PC-9 (cell line): ENCODE results near the gene MBP. TPM values are rescaled to one million over a fixed set of nuclear protein-coding genes. Genes with fewer than 3 reads are reported as not detected.
A peak's percentile ranks its signal among the peaks of the same experiment; 100 is the strongest.
"Not testable (repeated sequence)": the region's sequence is repeated elsewhere in the genome, so short reads cannot be mapped to it uniquely, and the experiment has no call there.

Source experiments
- BruUV-seq: library from RNA; stranded (reverse); fragments of 400-500 nt; replicated peaks from 2 replicates; lab custom pipeline; 2021; lab: Mats Ljungman, UMichigan
- CTCF ChIA-PET: fragments of 300-600 bp; sonication (Branson Sonifier 250); formaldehyde crosslinking; loops from one replicate; lab custom pipeline; 2022; ENCODE audit warnings: antibody characterized with exemption; lab: Charles Lee
- POLR2A ChIA-PET: fragments of 300-600 bp; sonication (Branson Sonifier 250); formaldehyde crosslinking; loops from one replicate; lab custom pipeline; 2022; ENCODE audit warnings: antibody characterized with exemption; ENCODE audit not compliant: unreplicated experiment; lab: Charles Lee
- DNase-seq, 2 experiments: peaks; one replicate each; pipeline versions ENCODE4 v3.0.0 to v3.0.0-alpha.2; 2015 to 2022; ENCODE audit warnings: mixed read lengths in 1 of 2
- H2AFZ ChIP-seq: fragments of 200-600 bp; sonication (generic); 2 replicates; pipeline ENCODE4 v1.8.1; 2017; ENCODE audit warnings: antibody characterized with exemption
- H3F3A ChIP-seq: fragments of 200-600 bp; sonication (generic); 2 replicates; pipeline ENCODE4 v1.8.1; 2017; ENCODE audit warnings: antibody characterized with exemption, mild to moderate bottlenecking, low read depth; ENCODE audit not compliant: insufficient read depth
- H3K27ac ChIP-seq: fragments of 200-600 bp; sonication (generic); 2 replicates; pipeline ENCODE4 v1.6.1; 2016; ENCODE audit warnings: mixed run types
- H3K27me3 ChIP-seq: fragments of 200-600 bp; sonication (generic); 2 replicates; pipeline ENCODE4 v1.6.1; 2016; ENCODE audit warnings: low read depth, mixed run types; ENCODE audit not compliant: insufficient read depth
- H3K36me3 ChIP-seq: fragments of 200-600 bp; sonication (generic); 2 replicates; pipeline ENCODE4 v1.6.1; 2016; ENCODE audit warnings: low read depth, mixed run types
- H3K4me1 ChIP-seq: fragments of 200-600 bp; sonication (generic); replicated peaks from 2 replicates; pipeline ENCODE4 v1.6.1; 2016; ENCODE audit warnings: mixed run types; ENCODE audit not compliant: insufficient read depth
- H3K4me2 ChIP-seq: fragments of 200-600 bp; sonication (generic); 2 replicates; pipeline ENCODE4 v1.6.1; 2017; ENCODE audit warnings: mixed run types
- H3K4me3 ChIP-seq: fragments of 200-600 bp; sonication (generic); 2 replicates; pipeline ENCODE4 v1.6.1; 2016; ENCODE audit warnings: mixed run types
- H3K79me2 ChIP-seq: fragments of 200-600 bp; sonication (generic); 2 replicates; pipeline ENCODE4 v1.6.1; 2017; ENCODE audit warnings: low read depth, mixed run types
- H3K9me2 ChIP-seq: fragments of 200-600 bp; sonication (generic); 2 replicates; pipeline ENCODE4 v1.8.1; 2017; ENCODE audit warnings: mild to moderate bottlenecking; ENCODE audit not compliant: insufficient read depth
- H3K9me3 ChIP-seq: fragments of 200-600 bp; sonication (generic); 2 replicates; pipeline ENCODE4 v1.8.1; 2016; ENCODE audit warnings: low read depth; ENCODE audit not compliant: insufficient read depth
- H4K20me1 ChIP-seq: fragments of 200-600 bp; sonication (generic); 2 replicates; pipeline ENCODE4 v1.8.1; 2017; ENCODE audit not compliant: insufficient read depth
- CTCF ChIP-seq: fragments of 200-600 bp; sonication (generic); conservative IDR thresholded peaks from 2 replicates; pipeline ENCODE4 v1.6.1; 2017; ENCODE audit warnings: mixed run types, antibody characterized with exemption, mild to moderate bottlenecking, moderate library complexity
- EZH2 ChIP-seq: fragments of 200-600 bp; sonication (generic); IDR thresholded peaks from 2 replicates; pipeline ENCODE4 v1.8.0; 2017; ENCODE audit warnings: antibody characterized with exemption, low read depth
- intact Hi-C: fragments of 100-400 bp; cut with micrococcal nuclease; formaldehyde crosslinking; loops from one replicate; pipeline ENCODE4 v1.10.0; 2022; ENCODE audit not compliant: unreplicated experiment
- total RNA-seq: library from RNA; stranded (reverse); gene quantifications from 2 replicates; pipeline ENCODE4 v1.2.3, GENCODE V29; 2021

The MBP gene
- total RNA-seq, 1 experiment from 2014 or later = 37.9 TPM

GRCh38 chr18:76972241-76972640 is 160.3 kb downstream of the MBP start:
- H3K27me3 ChIP-seq = no peaks in the 10 kb centered on the region
- CTCF ChIA-PET = no interaction called here
- H3K9me2 ChIP-seq = no peaks in the 10 kb centered on the region
- H3K27ac ChIP-seq = no peak overlapping the region
- no peaks in the 10 kb centered on the region for H3K36me3 ChIP-seq
- H3K4me3 ChIP-seq = no peak overlapping the region
- DNase-seq = no peak
- H3K4me1 ChIP-seq = no peaks in the 10 kb centered on the region
- H3K79me2 ChIP-seq = no peaks in the 10 kb centered on the region
- H3K9me3 ChIP-seq = no peaks in the 10 kb centered on the region
- no peak for TF ChIP-seq EZH2
- no peak for TF ChIP-seq CTCF
- no peak overlapping the region for H3K4me2 ChIP-seq
- H4K20me1 ChIP-seq = no peaks in the 10 kb centered on the region
- H3F3A ChIP-seq = no peaks in the 10 kb centered on the region
- intact Hi-C loops = no loop called here
- POLR2A ChIA-PET = no interaction called here
- no peak overlapping the region for H2AFZ ChIP-seq
- no TSS peak for BruUV-seq

DNA sequence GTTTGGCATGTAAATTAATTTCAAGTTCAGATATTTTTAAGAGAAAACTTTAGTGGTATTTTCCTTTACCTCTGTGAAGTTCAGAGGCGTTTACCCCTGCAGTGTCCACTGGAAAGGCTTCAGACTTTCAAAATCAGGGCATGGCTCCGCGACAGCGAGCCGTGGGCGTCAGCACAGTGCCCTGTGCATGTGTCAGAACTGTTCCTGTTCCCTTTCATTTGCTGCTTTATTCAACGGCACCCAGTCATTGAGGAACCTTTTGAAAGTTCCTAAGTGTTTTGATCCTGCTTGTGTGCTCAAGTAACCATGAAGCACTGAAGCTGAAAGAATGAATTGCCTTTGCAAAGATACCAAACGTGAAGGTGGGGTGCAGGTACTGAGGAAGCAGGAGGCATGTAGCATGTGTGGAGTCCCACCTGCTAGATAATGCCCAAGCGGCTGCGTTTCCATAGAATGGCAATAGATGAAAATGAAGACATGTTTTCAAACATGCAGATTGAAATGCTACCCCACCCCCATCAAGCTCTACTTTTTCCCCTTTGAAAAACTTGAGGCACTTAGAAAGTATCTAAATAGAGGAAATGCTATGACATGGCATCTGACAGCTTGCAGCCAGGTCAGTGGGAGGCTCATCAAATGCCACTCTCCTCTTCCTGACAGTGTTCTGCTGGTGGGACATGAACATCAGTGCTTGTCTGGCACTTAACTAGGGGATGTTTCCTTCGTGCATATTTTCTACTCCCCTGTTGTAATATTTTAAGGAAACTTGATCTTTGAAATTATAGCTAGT is 161.6 kb downstream of the MBP start:
- H3K9me3 ChIP-seq = no peaks in the 10 kb centered on the region
- no peak overlapping the region for H2AFZ ChIP-seq
- no peak overlapping the region for H3K4me3 ChIP-seq
- no peaks in the 10 kb centered on the region for H3K4me1 ChIP-seq
- BruUV-seq = no TSS peak
- H3K79me2 ChIP-seq = no peaks in the 10 kb centered on the region
- ChIA-PET POLR2A (no interaction called here), CTCF (no interaction called here)
- intact Hi-C loops = no loop called here
- no peak for DNase-seq
- H3K27me3 ChIP-seq = no peaks in the 10 kb centered on the region
- H3K9me2 ChIP-seq = no peaks in the 10 kb centered on the region
- H4K20me1 ChIP-seq = no peaks in the 10 kb centered on the region
- no peak for TF ChIP-seq CTCF
- no peak for TF ChIP-seq EZH2
- no peaks in the 10 kb centered on the region for H3F3A ChIP-seq
- no peak overlapping the region for H3K27ac ChIP-seq
- no peak overlapping the region for H3K4me2 ChIP-seq
- no peaks in the 10 kb centered on the region for H3K36me3 ChIP-seq

DNA sequence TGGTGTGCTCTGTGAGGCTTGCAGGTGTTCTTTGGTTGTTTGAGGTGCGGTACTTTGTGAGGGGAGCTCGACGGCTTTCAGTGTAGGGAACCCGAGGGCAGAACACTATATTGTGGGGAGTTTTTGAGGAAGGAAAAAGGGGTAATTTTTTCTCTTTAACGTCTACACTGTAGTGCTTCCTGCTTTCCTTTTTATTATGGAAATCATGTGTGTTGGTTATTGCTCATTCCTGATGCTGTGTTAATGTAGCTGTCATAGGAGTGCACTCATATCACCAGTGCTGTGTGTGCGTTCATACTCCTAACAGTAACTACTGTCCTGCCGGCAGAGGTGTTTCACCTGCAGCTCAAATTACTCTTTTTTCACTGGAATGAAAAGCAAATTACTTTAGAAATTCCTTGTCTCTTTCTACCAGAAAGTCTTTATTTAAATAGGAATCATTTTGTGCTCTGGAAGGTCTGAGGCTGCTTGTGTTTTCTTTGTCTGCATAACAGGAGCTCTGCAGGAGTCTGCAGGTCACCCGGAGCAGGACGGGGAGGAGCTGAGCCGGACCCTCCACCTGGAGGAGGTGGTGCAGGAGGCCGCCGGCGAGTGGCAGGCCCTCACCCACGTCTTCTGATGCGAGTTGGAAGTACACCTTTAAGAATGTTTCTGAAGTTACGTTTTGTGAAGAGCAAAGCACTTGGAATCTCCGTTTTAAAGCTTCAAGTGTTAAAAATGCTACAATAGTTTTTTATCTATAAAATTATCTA is 164.7 kb downstream of the MBP start:
- no peaks in the 10 kb centered on the region for H3K4me1 ChIP-seq
- no peak overlapping the region for H3K4me3 ChIP-seq
- no peaks in the 10 kb centered on the region for H4K20me1 ChIP-seq
- H3K27ac ChIP-seq = no peak overlapping the region
- H2AFZ ChIP-seq = no peak overlapping the region
- no peak overlapping the region for H3K4me2 ChIP-seq
- no peaks in the 10 kb centered on the region for H3K9me3 ChIP-seq
- ChIA-PET CTCF (no interaction called here), POLR2A (no interaction called here)
- H3K27me3 ChIP-seq = no peaks in the 10 kb centered on the region
- no peaks in the 10 kb centered on the region for H3K79me2 ChIP-seq
- no TSS peak for BruUV-seq
- no peaks in the 10 kb centered on the region for H3F3A ChIP-seq
- no peak for DNase-seq
- H3K36me3 ChIP-seq = peaks cover 3% of the 10 kb centered on the region; the same call in 1 of the 2 replicates
- intact Hi-C loops = no loop called here
- no peaks in the 10 kb centered on the region for H3K9me2 ChIP-seq
- TF ChIP-seq EZH2 (no peak), CTCF (no peak)

DNA sequence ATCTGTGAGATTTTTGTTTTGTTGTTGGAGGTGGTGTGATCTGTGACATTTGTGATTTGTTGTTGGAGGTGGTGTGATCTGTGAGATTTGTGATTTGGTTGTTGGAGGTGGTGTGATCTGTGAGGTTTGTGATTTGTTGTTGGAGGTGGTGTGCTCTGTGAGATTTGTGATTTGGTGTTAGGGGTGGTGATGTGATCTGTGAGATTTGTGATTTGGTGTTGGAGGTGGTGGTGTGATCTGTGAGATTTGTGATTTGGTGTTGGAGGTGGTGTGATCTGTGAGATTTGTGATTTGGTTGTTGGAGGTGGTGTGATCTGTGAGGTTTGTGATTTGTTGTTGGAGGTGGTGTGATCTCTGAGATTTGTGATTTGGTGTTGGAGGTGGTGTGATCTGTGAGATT is 165.3 kb downstream of the MBP start:
- H3K36me3 ChIP-seq, DNase-seq, H2AFZ ChIP-seq, H3K9me3 ChIP-seq, H3K27ac ChIP-seq, H3K27me3 ChIP-seq, intact Hi-C loops, POLR2A ChIA-PET, BruUV-seq, H3K79me2 ChIP-seq, H3K9me2 ChIP-seq, CTCF ChIA-PET, H3K4me2 ChIP-seq, H4K20me1 ChIP-seq, H3F3A ChIP-seq, H3K4me3 ChIP-seq, H3K4me1 ChIP-seq: not testable (repeated sequence)

DNA sequence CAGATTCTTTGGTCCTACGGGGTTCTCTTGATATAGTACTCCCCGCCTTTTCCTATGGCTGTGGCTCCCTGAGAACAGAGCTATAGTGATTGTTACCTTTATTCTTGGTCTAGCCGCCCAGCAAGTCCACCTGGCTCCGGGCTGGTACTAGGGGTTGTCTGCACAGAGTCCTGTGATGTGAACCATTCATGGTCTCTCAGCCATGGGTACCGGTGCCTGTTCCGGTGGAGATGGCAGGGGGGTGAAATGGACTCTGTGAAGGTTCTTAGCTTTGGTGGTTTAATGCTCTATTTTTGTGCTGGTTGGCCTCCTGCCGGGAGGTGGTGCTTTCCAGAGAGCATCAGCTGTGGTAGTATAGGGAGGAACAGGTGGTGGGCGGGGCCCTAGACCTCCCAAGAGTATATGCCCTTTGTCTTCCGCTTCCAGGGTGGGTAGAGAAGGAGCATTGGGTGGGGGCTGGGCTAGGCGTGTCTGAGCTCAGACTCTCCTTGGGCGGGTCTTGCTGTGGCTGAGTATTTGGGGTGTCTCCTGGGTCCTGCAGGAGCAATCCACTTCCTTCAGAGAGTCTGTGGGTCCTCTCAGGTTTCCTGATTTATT is 166.9 kb downstream of the MBP start:
- POLR2A ChIA-PET = interaction anchor here (0.7 kb wide), 1 partner anchor 32 kb away, joined by 3 read pairs; no protein-coding TSS in a partner anchor
- H3K4me1 ChIP-seq, intact Hi-C loops, H4K20me1 ChIP-seq, H3K79me2 ChIP-seq, H3K9me2 ChIP-seq, H3K27me3 ChIP-seq, H3F3A ChIP-seq, H3K9me3 ChIP-seq, H3K4me3 ChIP-seq, H3K36me3 ChIP-seq, H3K27ac ChIP-seq, H3K4me2 ChIP-seq, H2AFZ ChIP-seq, CTCF ChIA-PET, BruUV-seq: not testable (repeated sequence)
- peak in 1 of 2 experiments; percentile 3 for DNase-seq
